IPS-15b (cell line): ENCODE results near the gene FMN1.

Source experiments
- H3K27me3 ChIP-seq: one replicate; pipeline ENCODE4 v1.6.1; 2013; ENCODE audit warnings: low read length; ENCODE audit not compliant: control insufficient read depth, insufficient read depth
- H3K36me3 ChIP-seq: one replicate; pipeline ENCODE4 v1.6.1; 2013; ENCODE audit warnings: low read length; ENCODE audit not compliant: control insufficient read depth, insufficient read depth
- H3K4me1 ChIP-seq: one replicate; pipeline ENCODE4 v1.6.1; 2013; ENCODE audit warnings: mild to moderate bottlenecking, low read length; ENCODE audit not compliant: control insufficient read depth, insufficient read depth
- H3K4me3 ChIP-seq: one replicate; pipeline ENCODE4 v1.5.1; 2013; ENCODE audit warnings: low read depth, low read length
- H3K9ac ChIP-seq: one replicate; pipeline ENCODE4 v1.6.1; 2013; ENCODE audit warnings: low read depth, mild to moderate bottlenecking, low read length
- H3K9me3 ChIP-seq: one replicate; pipeline ENCODE4 v1.6.1; 2013; ENCODE audit warnings: mild to moderate bottlenecking, low read length; ENCODE audit not compliant: control insufficient read depth, insufficient read depth

The FMN1 gene

DNA sequence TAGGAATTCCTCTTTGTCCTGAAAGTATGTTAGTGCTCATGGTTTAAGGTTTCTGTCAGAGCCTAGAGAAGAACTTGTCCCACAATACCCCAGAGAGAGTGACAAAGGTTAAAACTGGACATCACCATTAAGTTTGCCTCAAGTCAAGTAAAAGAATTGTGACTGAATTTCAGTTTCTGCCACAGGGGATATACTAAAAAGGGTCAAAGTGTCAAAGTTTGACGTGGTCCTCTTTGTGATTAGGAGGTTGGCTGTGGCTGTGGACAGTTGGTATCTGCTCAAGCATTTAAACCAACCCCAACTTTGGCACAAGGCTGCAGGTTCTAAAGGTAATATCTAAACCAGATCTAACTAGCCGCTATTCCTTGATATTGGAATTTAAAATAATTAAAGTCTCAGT lies 26.1 kb downstream of the FMN1 start:
- Histone ChIP-seq H3K27me3 (no peaks in the 10 kb centered on the region), H3K9me3 (no peaks in the 10 kb centered on the region), H3K9ac (no peak overlapping the region), H3K4me3 (no peak overlapping the region), H3K4me1 (no peaks in the 10 kb centered on the region), H3K36me3 (no peaks in the 10 kb centered on the region)

DNA sequence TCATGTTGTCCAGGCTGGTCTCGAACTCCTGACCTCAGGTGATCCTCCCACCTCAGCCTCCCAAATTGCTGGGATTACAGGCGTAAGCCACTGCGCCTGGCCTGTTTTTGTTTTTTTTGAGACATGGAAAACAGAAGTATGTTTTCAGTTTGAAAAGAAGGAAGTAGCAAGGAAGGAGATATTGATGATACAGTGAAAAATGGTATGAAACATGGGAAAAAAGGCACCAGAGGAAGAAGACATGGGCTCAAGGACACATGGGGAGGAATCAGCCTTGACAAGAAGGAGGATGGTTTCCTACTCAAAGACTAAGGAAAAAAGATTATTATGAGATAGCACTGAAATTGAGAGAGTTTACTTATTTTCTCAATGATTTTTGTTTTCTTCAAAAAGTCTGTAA lies 30.7 kb downstream of the FMN1 start:
- Histone ChIP-seq H3K9ac (no peak overlapping the region), H3K36me3 (no peaks in the 10 kb centered on the region), H3K4me1 (no peaks in the 10 kb centered on the region), H3K9me3 (no peaks in the 10 kb centered on the region), H3K4me3 (no peak overlapping the region), H3K27me3 (no peaks in the 10 kb centered on the region)

DNA sequence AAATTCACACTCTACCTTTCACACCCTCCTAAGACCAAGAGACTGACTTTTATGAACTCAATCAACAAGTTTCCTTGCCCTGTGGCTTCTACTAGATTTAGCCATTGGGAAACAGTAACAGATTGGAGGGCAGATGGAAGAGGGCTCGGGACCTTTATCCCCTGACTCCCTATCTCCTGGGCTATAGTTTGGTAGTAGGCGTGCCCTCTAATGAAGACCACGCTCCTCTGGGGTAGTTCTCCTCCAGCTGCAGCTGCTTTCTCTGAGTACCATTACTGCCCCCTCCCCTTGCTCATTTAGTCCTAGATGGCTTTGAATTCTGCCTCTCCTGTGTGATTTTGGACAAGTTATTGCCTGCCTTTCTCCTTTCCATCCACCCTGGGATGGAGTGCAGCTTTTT lies 33.3 kb downstream of the FMN1 start:
- Histone ChIP-seq H3K4me3 (no peak overlapping the region), H3K36me3 (no peaks in the 10 kb centered on the region), H3K27me3 (no peaks in the 10 kb centered on the region), H3K4me1 (no peaks in the 10 kb centered on the region), H3K9ac (no peak overlapping the region), H3K9me3 (no peaks in the 10 kb centered on the region)

DNA sequence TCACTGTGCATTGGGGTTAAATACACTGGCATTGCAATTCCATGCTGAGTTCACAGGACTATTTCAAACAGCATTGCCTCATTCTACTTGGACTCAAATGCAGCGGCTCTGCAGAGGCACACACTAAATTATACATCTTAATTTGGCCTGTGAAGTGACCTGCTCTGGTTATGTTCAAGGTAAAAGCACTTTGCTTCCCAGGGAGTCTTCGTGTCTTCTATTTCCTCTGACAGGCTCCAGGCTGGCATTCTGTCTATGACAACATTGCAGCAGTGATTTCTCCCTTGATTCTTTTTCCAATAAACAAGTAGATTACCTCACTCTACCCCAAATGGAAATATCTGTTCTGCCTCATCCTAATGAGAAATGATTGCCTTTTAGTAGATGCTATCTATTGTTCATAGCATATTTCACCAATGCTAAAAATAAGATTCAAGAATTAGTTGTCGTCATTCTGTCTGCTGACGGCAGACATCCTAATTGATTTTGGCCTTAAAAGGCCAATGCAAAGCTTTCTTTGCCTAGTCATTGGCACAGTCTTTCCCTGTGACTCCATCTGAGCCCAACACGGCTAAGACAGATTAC lies 33.8 kb downstream of the FMN1 start:
- Histone ChIP-seq H3K4me3 (no peak overlapping the region), H3K36me3 (no peaks in the 10 kb centered on the region), H3K9me3 (no peaks in the 10 kb centered on the region), H3K9ac (no peak overlapping the region), H3K27me3 (no peaks in the 10 kb centered on the region), H3K4me1 (no peaks in the 10 kb centered on the region)

DNA sequence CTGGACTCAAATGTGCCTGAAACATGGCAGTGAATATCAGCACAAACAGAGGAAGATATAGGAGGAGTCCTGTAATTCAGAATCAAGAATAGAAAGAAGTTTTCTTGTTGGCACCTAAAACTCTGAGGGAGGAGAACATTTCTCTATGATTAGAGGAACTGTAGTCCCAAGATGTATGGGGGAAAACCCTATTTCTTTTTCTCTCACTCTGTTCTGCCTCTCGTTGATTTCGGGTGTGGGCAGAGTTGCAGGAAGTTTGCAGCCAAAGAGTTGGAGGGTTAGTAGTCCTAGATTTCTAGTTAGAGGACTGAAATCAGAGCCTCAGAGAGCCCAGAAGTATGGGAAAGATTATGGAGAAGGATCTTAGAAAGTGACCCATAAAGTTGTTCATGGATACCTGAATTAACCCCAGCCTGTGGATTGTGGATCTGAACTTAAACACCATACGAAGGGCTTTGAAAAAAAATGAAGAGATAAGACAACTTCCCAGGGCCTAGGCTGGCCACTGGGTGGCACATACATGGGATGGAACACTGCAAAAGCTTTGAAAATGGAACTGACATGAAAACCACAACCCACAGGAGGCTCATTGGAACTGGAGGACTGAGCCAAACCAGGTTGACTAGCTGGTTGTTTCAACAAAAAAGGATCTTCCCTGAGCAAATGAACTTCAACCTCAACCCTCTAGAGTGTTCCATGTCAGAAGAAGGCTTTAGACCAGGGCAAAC lies 34.6 kb downstream of the FMN1 start:
- Histone ChIP-seq H3K27me3 (no peaks in the 10 kb centered on the region), H3K36me3 (no peaks in the 10 kb centered on the region), H3K9me3 (no peaks in the 10 kb centered on the region), H3K4me3 (no peak overlapping the region), H3K9ac (no peak overlapping the region), H3K4me1 (no peaks in the 10 kb centered on the region)

DNA sequence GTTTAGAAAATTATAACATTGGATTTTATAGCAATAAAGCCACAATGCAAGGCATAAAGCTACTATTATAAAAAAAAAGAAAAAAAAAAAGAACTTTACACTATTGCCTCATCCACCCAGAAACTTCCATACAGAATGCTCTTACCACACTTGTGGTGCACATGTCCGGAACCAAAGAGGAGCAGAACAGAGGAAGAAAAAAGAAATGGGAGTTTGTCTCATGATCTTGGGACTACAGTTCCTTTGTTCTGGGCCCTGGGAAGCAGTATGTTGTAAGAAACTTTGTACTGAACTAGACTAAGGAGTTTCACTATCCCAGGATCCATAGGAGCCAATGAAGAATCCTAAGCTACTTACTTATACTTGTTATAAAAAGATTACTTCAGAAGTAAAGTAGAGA lies 36.1 kb downstream of the FMN1 start:
- H3K9ac ChIP-seq: no peak overlapping the region
- H3K36me3 ChIP-seq: no peaks in the 10 kb centered on the region
- no peaks in the 10 kb centered on the region for H3K9me3 ChIP-seq
- H3K27me3 ChIP-seq: no peaks in the 10 kb centered on the region
- no peak overlapping the region for H3K4me3 ChIP-seq
- no peaks in the 10 kb centered on the region for H3K4me1 ChIP-seq

DNA sequence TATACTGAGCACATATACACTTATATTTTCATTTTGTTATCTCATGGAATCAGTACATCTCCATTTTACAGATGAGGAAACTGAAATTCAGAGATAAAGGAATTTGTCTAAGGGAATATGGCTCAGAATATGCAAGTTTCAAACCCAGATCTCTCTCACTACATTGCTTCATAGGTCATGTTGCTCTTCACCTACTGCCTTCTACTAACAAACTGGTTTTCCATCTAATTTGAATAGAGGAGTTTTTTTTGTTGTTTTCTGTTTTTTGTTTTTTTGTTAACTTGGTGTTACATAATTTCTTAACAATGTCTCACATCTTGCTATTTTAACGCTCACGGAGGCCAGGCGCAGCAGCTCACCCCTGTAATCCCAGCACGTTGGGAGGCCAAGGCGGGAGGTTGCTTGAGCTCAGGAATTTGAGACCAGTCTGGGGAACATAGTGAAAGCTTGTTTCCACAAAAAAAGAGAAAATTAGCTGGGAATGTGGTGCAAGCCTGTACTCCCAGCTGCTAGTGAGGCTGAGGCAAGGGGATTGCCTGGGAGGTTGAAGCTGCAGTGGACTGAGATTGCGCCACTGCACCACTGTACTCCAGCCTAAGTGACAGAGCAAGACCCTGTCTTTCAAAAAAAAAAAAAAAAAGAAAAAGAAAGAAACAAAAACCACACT lies 37.0 kb downstream of the FMN1 start:
- Histone ChIP-seq H3K4me1 (no peaks in the 10 kb centered on the region), H3K36me3 (no peaks in the 10 kb centered on the region), H3K27me3 (no peaks in the 10 kb centered on the region), H3K4me3 (no peak overlapping the region), H3K9me3 (no peaks in the 10 kb centered on the region), H3K9ac (no peak overlapping the region)

DNA sequence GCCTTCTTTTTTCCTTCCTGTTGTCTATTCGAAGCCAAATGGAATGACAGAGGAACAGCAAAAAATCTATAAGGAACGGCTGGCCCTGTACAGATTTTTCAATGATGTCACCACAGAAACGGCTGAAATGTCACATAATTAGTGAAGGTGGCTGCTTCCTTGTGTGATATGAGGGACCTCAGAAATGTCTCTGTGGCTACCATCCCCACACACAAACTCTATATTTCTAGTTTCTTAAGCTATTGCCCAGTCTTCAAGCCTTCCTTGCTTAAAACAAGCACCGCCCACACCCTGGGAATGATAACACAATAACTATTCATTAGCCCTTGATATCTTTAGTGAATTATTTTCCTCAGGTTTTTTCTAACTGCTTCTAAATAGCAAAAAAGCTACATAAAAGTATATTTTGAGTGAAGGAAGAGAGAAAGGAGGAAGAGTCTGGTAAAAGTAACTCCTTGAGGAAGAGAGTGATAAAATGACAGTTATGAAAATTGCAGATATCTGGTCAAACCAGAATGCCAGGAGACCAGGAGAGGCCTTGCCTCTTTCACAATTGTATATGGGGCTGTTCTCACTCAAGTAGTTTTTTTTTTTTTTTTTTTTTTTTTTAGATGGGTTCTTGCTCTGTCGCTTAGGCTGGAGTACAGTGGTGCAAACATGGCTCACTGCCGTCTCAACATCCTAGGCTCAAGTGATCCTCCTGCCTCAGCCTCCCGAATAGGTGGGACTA lies 38.7 kb downstream of the FMN1 start:
- no peaks in the 10 kb centered on the region for H3K4me1 ChIP-seq
- H3K9me3 ChIP-seq: no peaks in the 10 kb centered on the region
- H3K4me3 ChIP-seq: no peak overlapping the region
- no peaks in the 10 kb centered on the region for H3K36me3 ChIP-seq
- H3K9ac ChIP-seq: no peak overlapping the region
- H3K27me3 ChIP-seq: no peaks in the 10 kb centered on the region

DNA sequence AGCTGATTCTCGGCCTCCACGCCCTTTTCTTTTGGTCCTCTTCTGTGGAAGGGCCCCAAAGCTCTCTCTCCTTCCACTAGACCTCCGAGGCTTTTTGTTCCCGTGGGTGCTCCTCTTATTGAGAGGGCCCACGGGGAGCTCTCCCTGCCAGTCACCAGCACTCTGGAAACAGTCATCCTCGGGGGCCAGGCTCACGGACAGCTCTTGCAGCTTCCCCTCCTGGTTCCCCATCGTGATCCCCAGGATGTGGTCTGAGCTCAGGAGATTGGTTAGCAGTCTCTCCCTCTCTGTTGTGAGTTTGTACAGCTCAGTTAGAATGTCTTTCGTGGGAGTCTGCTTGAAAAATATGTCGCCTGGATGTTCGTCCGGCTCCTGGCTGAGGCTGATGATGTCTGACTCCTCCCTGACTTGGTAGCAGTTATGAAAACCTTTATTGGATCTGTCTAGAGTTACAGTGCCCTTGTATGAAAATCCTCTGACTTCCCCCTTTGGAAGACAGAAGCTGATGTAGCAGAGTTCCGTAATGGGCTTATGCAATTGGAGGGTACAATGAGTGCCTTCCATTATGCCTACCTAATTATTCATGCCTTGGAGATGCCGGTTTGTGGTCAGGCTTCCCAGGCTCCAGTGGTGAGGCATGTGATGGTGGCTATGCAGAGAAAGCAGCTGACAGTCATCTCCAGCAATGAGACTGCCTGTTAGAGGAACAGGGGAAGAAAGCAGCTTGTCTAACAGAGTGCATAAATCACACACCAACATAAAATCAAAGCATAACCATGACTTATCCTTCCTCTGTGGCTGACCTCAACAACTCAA lies 40.0 kb downstream of the FMN1 start:
- H3K4me3 ChIP-seq: no peak overlapping the region
- no peaks in the 10 kb centered on the region for H3K27me3 ChIP-seq
- H3K36me3 ChIP-seq: no peaks in the 10 kb centered on the region
- H3K9ac ChIP-seq: no peak overlapping the region
- no peaks in the 10 kb centered on the region for H3K9me3 ChIP-seq
- no peaks in the 10 kb centered on the region for H3K4me1 ChIP-seq

DNA sequence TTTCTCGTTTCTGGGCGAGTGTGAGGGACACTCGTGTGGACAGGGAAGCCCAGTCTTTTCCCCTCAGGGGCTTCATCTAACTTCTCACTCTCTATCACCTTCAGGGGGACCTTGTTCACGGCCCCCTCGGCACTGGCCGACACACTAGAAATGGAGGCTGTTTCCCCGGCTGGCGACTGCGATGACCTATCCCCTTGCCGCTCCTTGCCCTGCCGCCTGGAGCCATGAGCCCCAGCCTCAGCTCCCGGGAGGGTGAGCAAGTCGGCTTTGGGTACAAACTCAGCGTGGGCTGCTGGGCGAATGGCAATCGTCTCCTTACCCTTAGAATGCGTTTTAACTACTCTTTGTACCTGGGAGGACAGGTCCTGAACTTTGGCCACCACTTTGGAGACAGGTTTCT lies 41.0 kb downstream of the FMN1 start:
- no peak overlapping the region for H3K9ac ChIP-seq
- no peak overlapping the region for H3K4me3 ChIP-seq

DNA sequence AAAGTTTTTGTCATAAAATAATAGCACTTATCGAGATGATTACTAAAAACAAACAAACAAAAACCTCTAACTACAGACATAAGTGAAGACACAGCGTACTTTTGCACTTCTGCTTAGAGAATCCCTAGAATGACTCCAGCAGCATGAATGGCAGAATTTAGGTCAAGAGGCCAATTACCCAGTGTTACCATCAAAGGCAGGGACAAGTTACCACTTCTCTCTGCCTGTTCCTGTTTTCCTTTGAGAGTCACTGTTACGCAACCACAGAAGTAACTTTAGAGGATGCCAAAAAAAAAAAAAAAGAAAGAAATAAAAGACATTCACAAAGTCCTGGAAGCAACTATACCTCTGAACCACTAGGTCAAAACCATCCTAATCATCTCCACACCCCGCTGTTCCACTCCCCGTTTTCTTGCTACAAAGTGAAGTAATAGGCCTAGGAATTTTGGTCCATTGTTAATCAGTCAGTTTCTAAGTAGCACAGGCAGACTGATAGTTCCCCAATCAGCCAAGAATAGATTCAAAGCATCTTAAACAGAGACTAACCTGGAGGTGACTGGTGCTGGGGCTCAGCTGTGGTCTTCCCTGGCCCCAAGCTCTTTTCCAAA lies 41.9 kb downstream of the FMN1 start:
- Histone ChIP-seq H3K4me1 (no peaks in the 10 kb centered on the region), H3K27me3 (no peaks in the 10 kb centered on the region), H3K4me3 (no peak overlapping the region), H3K9ac (no peak overlapping the region), H3K9me3 (no peaks in the 10 kb centered on the region), H3K36me3 (no peaks in the 10 kb centered on the region)

More for the DNA sequence above, 41.0 kb downstream of the FMN1 start:
- no peaks in the 10 kb centered on the region for H3K4me1 ChIP-seq
- no peaks in the 10 kb centered on the region for H3K27me3 ChIP-seq
- no peaks in the 10 kb centered on the region for H3K9me3 ChIP-seq
- H3K36me3 ChIP-seq: no peaks in the 10 kb centered on the region
